Testis (tissue), 2 donors: ENCODE results near the gene SPEN.

Experiments
- POLR2A ChIP-seq: fragments of 450-650 bp; IDR thresholded peaks from one replicate; pipeline ENCODE4 v1.6.1; 2017; ENCODE audit warnings: antibody characterized with exemption, mild to moderate bottlenecking, moderate library complexity
- TF ChIP-seq, protein P1 (sequence below), 3 experiments: fragments of 450-650 bp in 2 of 3; fragments of 200-600 bp in 1 of 3; sonication (generic) in 1 of 3; IDR thresholded peaks; one replicate each; pipeline ENCODE4 v1.5.1; 2016 to 2019; ENCODE audit warnings: antibody characterized with exemption in 3 of 3, mild to moderate bottlenecking in 2 of 3, moderate library complexity in 1 of 3

DNA sequence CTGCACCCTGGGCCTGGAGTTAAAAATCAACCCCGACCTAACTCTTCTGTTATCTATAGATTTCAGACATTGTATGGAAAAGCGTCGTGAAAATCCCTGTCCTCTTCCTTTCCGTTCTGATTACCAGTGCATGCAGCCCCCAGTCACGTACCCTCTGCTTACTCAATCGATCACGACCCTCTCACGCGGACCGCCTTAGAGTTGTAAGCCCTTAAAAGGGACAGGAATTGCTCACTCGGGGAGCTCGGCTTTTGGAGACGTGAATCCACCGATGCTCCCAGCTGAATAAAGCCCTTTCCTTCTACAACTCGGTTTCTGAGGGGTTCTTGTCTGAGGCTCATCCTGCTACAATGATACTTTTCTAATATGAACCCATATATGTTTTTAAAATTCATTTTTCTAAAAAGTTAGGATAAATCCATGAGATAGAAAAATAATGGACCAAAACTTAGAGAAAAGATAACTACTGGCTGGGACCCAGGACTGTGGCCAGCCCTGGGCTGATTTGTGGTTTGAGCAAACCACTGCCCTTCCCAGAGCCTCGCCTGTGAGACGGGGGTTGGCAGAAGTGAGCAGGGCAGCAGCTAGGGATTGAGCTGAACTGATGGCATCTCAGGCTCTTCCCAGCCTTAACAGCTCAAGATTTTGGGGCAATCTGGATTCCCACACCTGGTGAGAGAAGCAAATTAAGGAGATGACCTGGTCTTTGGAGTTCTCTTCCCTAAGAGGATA, 45.1 kb upstream of the SPEN start:
- TF ChIP-seq, protein P1, sequence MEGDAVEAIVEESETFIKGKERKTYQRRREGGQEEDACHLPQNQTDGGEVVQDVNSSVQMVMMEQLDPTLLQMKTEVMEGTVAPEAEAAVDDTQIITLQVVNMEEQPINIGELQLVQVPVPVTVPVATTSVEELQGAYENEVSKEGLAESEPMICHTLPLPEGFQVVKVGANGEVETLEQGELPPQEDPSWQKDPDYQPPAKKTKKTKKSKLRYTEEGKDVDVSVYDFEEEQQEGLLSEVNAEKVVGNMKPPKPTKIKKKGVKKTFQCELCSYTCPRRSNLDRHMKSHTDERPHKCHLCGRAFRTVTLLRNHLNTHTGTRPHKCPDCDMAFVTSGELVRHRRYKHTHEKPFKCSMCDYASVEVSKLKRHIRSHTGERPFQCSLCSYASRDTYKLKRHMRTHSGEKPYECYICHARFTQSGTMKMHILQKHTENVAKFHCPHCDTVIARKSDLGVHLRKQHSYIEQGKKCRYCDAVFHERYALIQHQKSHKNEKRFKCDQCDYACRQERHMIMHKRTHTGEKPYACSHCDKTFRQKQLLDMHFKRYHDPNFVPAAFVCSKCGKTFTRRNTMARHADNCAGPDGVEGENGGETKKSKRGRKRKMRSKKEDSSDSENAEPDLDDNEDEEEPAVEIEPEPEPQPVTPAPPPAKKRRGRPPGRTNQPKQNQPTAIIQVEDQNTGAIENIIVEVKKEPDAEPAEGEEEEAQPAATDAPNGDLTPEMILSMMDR (IDR thresholded peaks at IDR 0.05) = no peak
- no peak for TF ChIP-seq POLR2A
